ENCODE data around the gene ERP27. TPM values are rescaled to one million over a fixed set of nuclear protein-coding genes. Genes with fewer than 3 reads are reported as not detected.

ERP27 gene
- total RNA-seq, 6 experiments from 2014 or later, result not detected

GRCh38 chr12:14873440-14874185, 64.7 kb downstream of the ERP27 start:
- Mint-ChIP-seq H3K36me3 (ENCODE audit: low read depth) (no peaks in the 10 kb centered on the region), H3K4me3 (no peak overlapping the region), H3K27me3 (ENCODE audit: insufficient read depth) (no peaks in the 10 kb centered on the region; the same call in 1 of the 2 replicates), H3K9me3 (no peaks in the 10 kb centered on the region), H3K27ac (no peak overlapping the region), H3K4me1 (ENCODE audit: low read depth) (no peaks in the 10 kb centered on the region)
- no peak for TF ChIP-seq CTCF (IDR thresholded peaks at IDR 0.05)
- no peak for DNase-seq

GRCh38 chr12:14871886-14872285, 66.5 kb downstream of the ERP27 start:
- Mint-ChIP-seq H3K27ac (no peak overlapping the region), H3K4me1 (ENCODE audit: low read depth) (no peaks in the 10 kb centered on the region), H3K9me3 (no peaks in the 10 kb centered on the region), H3K4me3 (no peak overlapping the region), H3K36me3 (ENCODE audit: low read depth) (no peaks in the 10 kb centered on the region), H3K27me3 (ENCODE audit: insufficient read depth) (no peaks in the 10 kb centered on the region)
- no peak for DNase-seq
- TF ChIP-seq CTCF (IDR thresholded peaks at IDR 0.05), result no peak

GRCh38 chr12:14871247-14871646, 67.1 kb downstream of the ERP27 start:
- Mint-ChIP-seq H3K27ac (no peak overlapping the region), H3K27me3 (ENCODE audit: insufficient read depth) (no peaks in the 10 kb centered on the region), H3K36me3 (ENCODE audit: low read depth) (no peaks in the 10 kb centered on the region), H3K9me3 (no peaks in the 10 kb centered on the region), H3K4me1 (ENCODE audit: low read depth) (no peaks in the 10 kb centered on the region), H3K4me3 (no peak overlapping the region)
- DNase-seq, result no peak
- no peak for TF ChIP-seq CTCF (IDR thresholded peaks at IDR 0.05)

- H3K4me1 Mint-ChIP-seq (ENCODE audit: low read depth), result no peaks in the 10 kb centered on the region
- no peaks in the 10 kb centered on the region for H3K36me3 Mint-ChIP-seq (ENCODE audit: low read depth)
- H3K9me3 Mint-ChIP-seq, result no peaks in the 10 kb centered on the region
- TF ChIP-seq CTCF (IDR thresholded peaks at IDR 0.05), result no peak
- peaks cover 4% of the 10 kb centered on the region for H3K27me3 Mint-ChIP-seq (ENCODE audit: insufficient read depth)
- H3K4me3 Mint-ChIP-seq, result no peak overlapping the region
- no peak overlapping the region for H3K27ac Mint-ChIP-seq
- peak; percentile 1 for DNase-seq
Observed at GRCh38 chr12:14868916-14869506, 69.3 kb downstream of the ERP27 start.

Other genes with a start within 250 kb of the ERP27 start
- gene GUCY2C, start 241.9 kb downstream of the ERP27 start, total RNA-seq (2021; fragmentation: NEBNext Ultra II Directional; extraction: Animal tissue kit (Norgen Biotek cat#: 25700)), result under 1 TPM in 1 of 6 experiments, not detected in 5; 0.06 TPM
- gene WBP11, start 135.1 kb downstream of the ERP27 start, total RNA-seq (2021; fragmentation: NEBNext Ultra II Directional; extraction: Animal tissue kit (Norgen Biotek cat#: 25700)), result 10 to 100 TPM; 50.5 to 69.0 (median 60.8) TPM
- gene C12orf60, start 134.9 kb downstream of the ERP27 start, total RNA-seq (2021; fragmentation: NEBNext Ultra II Directional; extraction: Animal tissue kit (Norgen Biotek cat#: 25700)), result under 1 TPM; 0.38 to 0.83 (median 0.64) TPM
- gene SMCO3, start 124.4 kb downstream of the ERP27 start, total RNA-seq (2021; fragmentation: NEBNext Ultra II Directional; extraction: Animal tissue kit (Norgen Biotek cat#: 25700)), result under 1 TPM; 0.07 to 0.26 (median 0.13) TPM
- not detected for gene ART4, start 95.0 kb downstream of the ERP27 start, total RNA-seq (2021; fragmentation: NEBNext Ultra II Directional; extraction: Animal tissue kit (Norgen Biotek cat#: 25700))
- gene MGP, start 52.7 kb downstream of the ERP27 start, total RNA-seq (2021; fragmentation: NEBNext Ultra II Directional; extraction: Animal tissue kit (Norgen Biotek cat#: 25700)), result under 1 TPM in 2 of 6 experiments, not detected in 4; 0.46 to 0.60 TPM
- 1 to 10 TPM in 4 of 6 experiments, under 1 TPM in 2; 0.76 to 4.8 (median 3.0) TPM for gene ARHGDIB, start 23.1 kb upstream of the ERP27 start, total RNA-seq (2021; fragmentation: NEBNext Ultra II Directional; extraction: Animal tissue kit (Norgen Biotek cat#: 25700))
- not detected for gene PDE6H, start 34.5 kb upstream of the ERP27 start, total RNA-seq (2021; fragmentation: NEBNext Ultra II Directional; extraction: Animal tissue kit (Norgen Biotek cat#: 25700))